K562 (cell line): ENCODE measurements around the gene CSMD2. TPM values are rescaled to one million over a fixed set of nuclear protein-coding genes. Genes with fewer than 3 reads are reported as not detected.

Experiments used
- ATAC-seq: fragments of 200-7000 bp; cut with Tn5 transposase; 3 replicates; pipeline ENCODE4 v1.9.1; 2020; ENCODE audit warnings: moderate library complexity
- BruUV-seq: library from RNA; stranded (reverse); fragments of 400-500 nt; replicated peaks from 2 replicates; lab custom pipeline; 2021; lab: Mats Ljungman, UMichigan
- CTCF ChIA-PET: fragments of 300-600 bp; formaldehyde crosslinking; extraction: SDS; loops from one replicate; lab custom pipeline; 2021; ENCODE audit warnings: low intra/inter-chr PET ratio; lab: Yijun Ruan, JAX
- POLR2A ChIA-PET: fragments of 300-600, 350-650 bp; sonication (Branson Sonifier 250); formaldehyde crosslinking; extraction: SDS; loops from one replicate; lab custom pipeline; 2021; ENCODE audit warnings: antibody characterized with exemption, inconsistent platforms; lab: Yijun Ruan, JAX
- DNase-seq, 4 experiments: peaks; one replicate each; pipeline versions ENCODE4 v3.0.0 to v3.0.0-alpha.2; 2011 to 2018; ENCODE audit warnings: low spot score in 3 of 4, mixed read lengths in 3 of 4; ENCODE audit errors: extremely low read depth in 1 of 4
- FAIRE-seq: peaks from 2 replicates; lab custom pipeline; 2011; peaks lifted over from hg19 to GRCh38; lab: Jason Lieb, UNC
- H2AFZ ChIP-seq: 2 replicates; pipeline ENCODE4 v1.6.0; 2011; ENCODE audit warnings: low read depth, low read length, control low read depth, inconsistent platforms
- H3K27ac ChIP-seq: fragments of 200-600 bp; 3 replicates; pipeline ENCODE4 v1.8.0; 2011; ENCODE audit warnings: low read depth, mild to moderate bottlenecking, control low read depth, inconsistent platforms, low read length, moderate library complexity, mixed read lengths; ENCODE audit errors: extremely low read depth
- H3K27me3 ChIP-seq, 2 experiments: fragments of 300-600 bp in 1 of 2; 2 replicates in 1 of 2; 3 replicates in 1 of 2; pipeline versions ENCODE4 v1.6.0 to v1.8.0; 2011; ENCODE audit warnings: inconsistent platforms in 2 of 2, low read length in 2 of 2, mild to moderate bottlenecking in 1 of 2, mixed read lengths in 1 of 2, moderate library complexity in 1 of 2; ENCODE audit not compliant: control insufficient read depth in 2 of 2, insufficient read depth in 2 of 2
- H3K36me3 ChIP-seq: fragments of 300-600 bp; 3 replicates; pipeline ENCODE4 v1.8.0; 2011; ENCODE audit warnings: mild to moderate bottlenecking, low read length, inconsistent platforms; ENCODE audit not compliant: control insufficient read depth, insufficient read depth
- H3K4me1 ChIP-seq, 2 experiments: fragments of 200-600 bp in 1 of 2; replicated peaks in 1 of 2; 2 replicates in 1 of 2; 3 replicates in 1 of 2; pipeline versions ENCODE4 v1.5.1 to v1.8.0; 2011; ENCODE audit warnings: inconsistent platforms in 2 of 2, low read length in 2 of 2, mild to moderate bottlenecking in 1 of 2, mixed read lengths in 1 of 2, moderate library complexity in 1 of 2; ENCODE audit not compliant: control insufficient read depth in 2 of 2, insufficient read depth in 2 of 2
- H3K4me2 ChIP-seq: 2 replicates; pipeline ENCODE4 v1.6.1; 2011; ENCODE audit warnings: low read length, control low read depth, inconsistent platforms, mixed read lengths; ENCODE audit not compliant: insufficient read depth
- H3K4me3 ChIP-seq: fragments of 200-600 bp; sonication (generic), shearing (Covaris generic); 2 replicates; pipeline ENCODE4 v1.5.1; 2016; ENCODE audit warnings: control low read depth, inconsistent platforms
- H3K79me2 ChIP-seq: fragments of 200-600 bp; 3 replicates; pipeline ENCODE4 v1.8.0; 2011; ENCODE audit warnings: low read length, inconsistent platforms; ENCODE audit not compliant: control insufficient read depth, insufficient read depth
- H3K9ac ChIP-seq, 2 experiments: 2 replicates each; pipeline versions ENCODE4 v1.6.0 to v1.6.1; 2011; ENCODE audit warnings: low read depth in 2 of 2, low read length in 2 of 2, control low read depth in 1 of 2, inconsistent platforms in 1 of 2, mild to moderate bottlenecking in 1 of 2, mixed read lengths in 1 of 2; ENCODE audit not compliant: insufficient read depth in 1 of 2
- H3K9me1 ChIP-seq: one replicate; pipeline ENCODE4 v1.6.0; 2011; ENCODE audit warnings: inconsistent platforms, mild to moderate bottlenecking, low read length, moderate library complexity; ENCODE audit not compliant: control insufficient read depth, insufficient read depth
- H3K9me3 ChIP-seq: replicated peaks from 2 replicates; pipeline ENCODE4 v1.5.1; 2011; ENCODE audit warnings: low read depth, low read length, inconsistent platforms; ENCODE audit not compliant: control insufficient read depth, insufficient read depth
- H4K20me1 ChIP-seq: replicated peaks from 2 replicates; pipeline ENCODE4 v1.6.1; 2011; ENCODE audit warnings: low read length, inconsistent platforms, mixed read lengths; ENCODE audit not compliant: control insufficient read depth, insufficient read depth
- BRD4 ChIP-seq: fragments of 200-600 bp; sonication (generic); IDR thresholded peaks from 2 replicates; pipeline ENCODE4 v1.6.1; 2017; ENCODE audit warnings: inconsistent platforms
- GABPB1 ChIP-seq: sonication (generic); formaldehyde crosslinking; IDR thresholded peaks from 2 replicates; pipeline ENCODE4 v1.8.0; 2022; ENCODE audit warnings: mild to moderate bottlenecking, missing genetic modification reagents
- GATAD2A ChIP-seq: fragments of 450-650 bp; IDR thresholded peaks from 2 replicates; pipeline ENCODE4 v1.6.1; 2017
- XRCC4 ChIP-seq: IDR thresholded peaks from one replicate; pipeline ENCODE4 v1.6.1; 2011; ENCODE audit not compliant: insufficient read depth, insufficient read length; ENCODE audit errors: extremely low read depth
- ZNF280A ChIP-seq: fragments of 450-650 bp; IDR thresholded peaks from 2 replicates; pipeline ENCODE4 v1.6.1; 2018; ENCODE audit warnings: mild to moderate bottlenecking, low read depth; ENCODE audit not compliant: partially characterized antibody
- WGBS: fragments of 100-300 bp; shearing (Covaris generic); methylation state at CpG from one replicate; pipeline ENCODE4 v1.1.6; 2016; ENCODE audit warnings: low coverage, mixed read lengths; ENCODE audit not compliant: insufficient coverage; ENCODE audit errors: missing lambda C conversion rate; 5-methylcytosine and 5-hydroxymethylcytosine counted together
- in situ Hi-C: fragments of 300-500 bp; cut with MboI; formaldehyde crosslinking; loops from 4 replicates; pipeline ENCODE4 v1.15.0; 2018; ENCODE audit warnings: inconsistent platforms, mixed read lengths
- intact Hi-C: fragments of 100-400 bp; cut with micrococcal nuclease; formaldehyde crosslinking; loops from 2 replicates; pipeline ENCODE4 v1.14.2; 2022
- polyA plus RNA-seq, 8 experiments: library from polyadenylated mRNA; depleted of rRNA in 4 of 8; stranded (reverse) in 5 of 8; unstranded in 3 of 8; fragments of >200 nt; fragmentation: Nextera tagmentation in 2 of 8; fragmentation: Illumina TruSeq in 1 of 8; extraction: Ambion mirVana in 2 of 8; extraction: Trizol in 1 of 8; gene quantifications; 2 replicates each; pipeline versions ENCODE4 v1.2.1 to v1.2.3, GENCODE V29; 2011 to 2014; ENCODE audit warnings: inconsistent platforms in 1 of 8, missing spikeins in 1 of 8
- total RNA-seq, 7 experiments: library from RNA; depleted of rRNA in 6 of 7; stranded (reverse); fragments of >200 nt in 6 of 7; fragmentation: Illumina TruSeq in 2 of 7; extraction: Trizol in 2 of 7; gene quantifications; 2 replicates each; pipeline versions ENCODE4 v1.2.1 to v1.2.3, GENCODE V29; 2011 to 2021; ENCODE audit warnings: low replicate concordance in 1 of 7
- TF ChIP-seq, protein P1 (sequence below), 2 experiments: fragments of 200-800 bp in 1 of 2; sonication (Bioruptor generic) in 1 of 2; sonication (generic) in 1 of 2; formaldehyde crosslinking in 1 of 2; IDR thresholded peaks in 1 of 2; conservative IDR thresholded peaks in 1 of 2; 2 replicates each; pipeline versions ENCODE4 v1.5.0 to v1.6.1; 2016 to 2020; ENCODE audit warnings: missing compliant biosample characterization in 1 of 2, missing genetic modification characterization in 1 of 2, missing genetic modification reagents in 1 of 2
- TF ChIP-seq, protein P2 (sequence below): fragments of 200-800 bp; sonication (Bioruptor generic); IDR thresholded peaks from 2 replicates; pipeline ENCODE4 v1.6.1; 2017; ENCODE audit warnings: missing genetic modification characterization, missing compliant biosample characterization

CSMD2 gene
- total and polyA plus RNA-seq, 9 of the 15 experiments (the other 6 are each of a cell fraction or from before 2014, with no cell fraction given) = not detected

- CTCF ChIA-PET = no interaction called here
- POLR2A ChIA-PET = no interaction called here
- no peak for TF ChIP-seq XRCC4
- TF ChIP-seq, protein P1, sequence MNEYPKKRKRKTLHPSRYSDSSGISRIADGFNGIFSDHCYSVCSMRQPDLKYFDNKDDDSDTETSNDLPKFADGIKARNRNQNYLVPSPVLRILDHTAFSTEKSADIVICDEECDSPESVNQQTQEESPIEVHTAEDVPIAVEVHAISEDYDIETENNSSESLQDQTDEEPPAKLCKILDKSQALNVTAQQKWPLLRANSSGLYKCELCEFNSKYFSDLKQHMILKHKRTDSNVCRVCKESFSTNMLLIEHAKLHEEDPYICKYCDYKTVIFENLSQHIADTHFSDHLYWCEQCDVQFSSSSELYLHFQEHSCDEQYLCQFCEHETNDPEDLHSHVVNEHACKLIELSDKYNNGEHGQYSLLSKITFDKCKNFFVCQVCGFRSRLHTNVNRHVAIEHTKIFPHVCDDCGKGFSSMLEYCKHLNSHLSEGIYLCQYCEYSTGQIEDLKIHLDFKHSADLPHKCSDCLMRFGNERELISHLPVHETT (CRISPR knock-in tag; conservative IDR thresholded peaks at IDR 0.05 in 1 of 2, IDR thresholded peaks at IDR 0.05 in 1 of 2) = no peak
- TF ChIP-seq, protein P2, sequence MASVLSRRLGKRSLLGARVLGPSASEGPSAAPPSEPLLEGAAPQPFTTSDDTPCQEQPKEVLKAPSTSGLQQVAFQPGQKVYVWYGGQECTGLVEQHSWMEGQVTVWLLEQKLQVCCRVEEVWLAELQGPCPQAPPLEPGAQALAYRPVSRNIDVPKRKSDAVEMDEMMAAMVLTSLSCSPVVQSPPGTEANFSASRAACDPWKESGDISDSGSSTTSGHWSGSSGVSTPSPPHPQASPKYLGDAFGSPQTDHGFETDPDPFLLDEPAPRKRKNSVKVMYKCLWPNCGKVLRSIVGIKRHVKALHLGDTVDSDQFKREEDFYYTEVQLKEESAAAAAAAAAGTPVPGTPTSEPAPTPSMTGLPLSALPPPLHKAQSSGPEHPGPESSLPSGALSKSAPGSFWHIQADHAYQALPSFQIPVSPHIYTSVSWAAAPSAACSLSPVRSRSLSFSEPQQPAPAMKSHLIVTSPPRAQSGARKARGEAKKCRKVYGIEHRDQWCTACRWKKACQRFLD = no peak
- TF ChIP-seq ZNF280A = no peak
- no peak for TF ChIP-seq BRD4
- TF ChIP-seq GABPB1 (CRISPR knock-in tag) = no peak
- TF ChIP-seq GATAD2A = no peak
Measured at GRCh38 chr1:34176830-34177603, 12.0 kb upstream of the CSMD2 start, which contains the start of gene C1orf94. Gene C1orf94, plus strand, starts transcription at chr1:34176907. Its CDS starts 883 bp downstream, at chr1:34177790.

More at GRCh38 chr1:34176830-34177603, 12.0 kb upstream of the CSMD2 start, which contains the start of gene C1orf94:
- Histone ChIP-seq H3K4me1 (no peaks in the 10 kb centered on the region), H3K4me3 (no peak within 1 kb of the TSS), H3K36me3 (no peaks in the 10 kb centered on the region), H3K27me3 (0 out of 5 replicates have a peak, but pooled peaks cover 0 to 5% of the 10 kb centered on the region in 2 experiments), H4K20me1 (0 out of 2 replicates have a peak, but pooled peaks cover 2% of the 10 kb centered on the region), H3K9ac (no peak within 1 kb of the TSS), H3K79me2 (no peaks in the 10 kb centered on the region), H3K9me1 (no peaks in the 10 kb centered on the region), H3K27ac (no peak within 1 kb of the TSS), H2AFZ (no peak within 1 kb of the TSS), H3K4me2 (no peak within 1 kb of the TSS), H3K9me3 (no peaks in the 10 kb centered on the region)
- no peak for ATAC-seq
- 7% methylated on average over 49 of the region's 58 CpGs for WGBS
- DNase-seq = no peak
- BruUV-seq = no TSS peak
- intact Hi-C loops (no loop called here), in situ Hi-C loops (no loop called here)
- no peak for FAIRE-seq
